ENCODE data around the gene CAMKK2. TPM values are rescaled to one million over a fixed set of nuclear protein-coding genes. Genes with fewer than 3 reads are reported as not detected.
"Not testable (repeated sequence)": the region's sequence is repeated elsewhere in the genome, so short reads cannot be mapped to it uniquely, and the experiment has no call there.

The CAMKK2 gene
- total RNA-seq, 1 donor = 22.8 TPM

DNA sequence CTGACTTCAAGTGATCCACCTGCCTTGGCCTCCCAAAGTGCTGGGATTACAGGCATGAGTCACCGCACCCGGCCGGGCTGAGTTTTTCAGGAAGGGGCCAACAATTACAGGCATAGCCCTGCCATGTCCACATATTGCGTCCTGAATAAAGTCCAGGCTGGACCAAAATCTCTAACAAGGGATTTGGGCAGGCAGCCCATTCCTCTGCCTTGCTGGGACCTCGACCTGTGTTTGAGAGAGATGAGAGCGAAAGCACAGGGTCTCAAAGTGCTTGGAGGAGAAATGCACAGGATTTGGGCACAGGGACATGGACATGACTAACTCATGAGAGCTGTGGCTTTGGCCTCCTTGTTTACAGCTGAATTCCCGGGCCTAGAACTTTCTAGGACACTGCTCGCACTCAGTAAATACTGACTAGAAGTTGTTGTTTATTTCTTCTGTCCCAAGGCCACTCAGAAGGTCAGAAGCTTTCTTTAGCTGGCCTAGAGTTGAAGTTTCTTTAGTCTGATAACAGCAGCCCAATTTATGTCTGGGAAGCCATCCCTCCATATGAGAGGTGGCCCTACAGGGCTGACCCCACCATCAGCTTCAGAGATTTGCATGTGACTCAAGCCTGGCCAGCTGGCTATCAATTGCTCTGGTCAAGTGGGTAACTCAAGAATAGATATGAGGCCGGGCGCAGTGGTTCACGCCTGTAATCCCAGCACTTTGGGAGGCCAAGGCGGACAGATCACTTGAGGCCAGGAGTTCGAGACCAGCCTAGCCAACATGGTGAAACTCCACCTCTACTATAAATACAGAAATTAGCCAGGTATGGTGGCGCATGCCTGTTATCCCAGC, 11.7 kb downstream of the CAMKK2 start:
- peaks cover 23% of the 10 kb centered on the region for H4K20me1 ChIP-seq (ENCODE audit: insufficient read depth, low read length)
- TF ChIP-seq, protein P1, sequence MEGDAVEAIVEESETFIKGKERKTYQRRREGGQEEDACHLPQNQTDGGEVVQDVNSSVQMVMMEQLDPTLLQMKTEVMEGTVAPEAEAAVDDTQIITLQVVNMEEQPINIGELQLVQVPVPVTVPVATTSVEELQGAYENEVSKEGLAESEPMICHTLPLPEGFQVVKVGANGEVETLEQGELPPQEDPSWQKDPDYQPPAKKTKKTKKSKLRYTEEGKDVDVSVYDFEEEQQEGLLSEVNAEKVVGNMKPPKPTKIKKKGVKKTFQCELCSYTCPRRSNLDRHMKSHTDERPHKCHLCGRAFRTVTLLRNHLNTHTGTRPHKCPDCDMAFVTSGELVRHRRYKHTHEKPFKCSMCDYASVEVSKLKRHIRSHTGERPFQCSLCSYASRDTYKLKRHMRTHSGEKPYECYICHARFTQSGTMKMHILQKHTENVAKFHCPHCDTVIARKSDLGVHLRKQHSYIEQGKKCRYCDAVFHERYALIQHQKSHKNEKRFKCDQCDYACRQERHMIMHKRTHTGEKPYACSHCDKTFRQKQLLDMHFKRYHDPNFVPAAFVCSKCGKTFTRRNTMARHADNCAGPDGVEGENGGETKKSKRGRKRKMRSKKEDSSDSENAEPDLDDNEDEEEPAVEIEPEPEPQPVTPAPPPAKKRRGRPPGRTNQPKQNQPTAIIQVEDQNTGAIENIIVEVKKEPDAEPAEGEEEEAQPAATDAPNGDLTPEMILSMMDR (IDR thresholded peaks at IDR 0.05; ENCODE audit: extremely low read depth, low read depth, low read length) = no peak

DNA sequence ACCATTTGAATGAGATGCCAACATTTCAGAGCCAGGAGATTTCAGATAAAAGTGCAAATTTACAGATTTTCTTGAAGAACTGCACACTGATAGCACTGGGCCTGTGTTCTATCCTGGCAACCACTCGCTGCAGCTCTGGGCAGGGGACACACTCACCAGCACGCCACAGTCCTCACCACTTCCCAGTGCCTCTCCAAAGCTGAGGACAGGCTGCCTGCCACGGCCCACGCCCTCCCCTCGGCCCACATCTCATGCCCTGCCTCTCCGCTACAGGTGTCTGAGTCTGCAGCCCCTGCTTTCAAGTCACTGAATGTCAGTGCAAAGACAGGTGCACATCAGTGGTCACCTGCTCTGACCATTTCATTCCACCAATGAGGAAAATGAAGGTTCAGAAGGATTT, 12.7 kb downstream of the CAMKK2 start:
- H3K27ac ChIP-seq (ENCODE audit: low read depth, low read length) = no peak overlapping the region
- H4K20me1 ChIP-seq (ENCODE audit: insufficient read depth, low read length) = peaks cover 23% of the 10 kb centered on the region
- no peaks in the 10 kb centered on the region for H3K9me3 ChIP-seq (ENCODE audit: low read depth, low read length)
- DNase-seq (ENCODE audit: insufficient read length, low spot score, missing footprints) = no peak
- peaks cover 5% of the 10 kb centered on the region for H3K36me3 ChIP-seq (ENCODE audit: insufficient read depth, low read length)
- peaks cover 63% of the 10 kb centered on the region for H3K79me2 ChIP-seq (ENCODE audit: insufficient read depth, low read length)
- TF ChIP-seq, protein P1 (IDR thresholded peaks at IDR 0.05; ENCODE audit: extremely low read depth, low read depth, low read length) = no peak
- H3K27me3 ChIP-seq (ENCODE audit: insufficient read depth, low read length) = no peaks in the 10 kb centered on the region
- no peak overlapping the region for H2AFZ ChIP-seq (ENCODE audit: low read length)
- H3K4me3 ChIP-seq (ENCODE audit: insufficient read depth, low read length) = no peak overlapping the region
- H3K4me2 ChIP-seq (ENCODE audit: insufficient read depth, low read length) = no peak overlapping the region
- H3K4me1 ChIP-seq (ENCODE audit: insufficient read depth, low read length) = peaks cover 3% of the 10 kb centered on the region

More for the DNA sequence above, 11.7 kb downstream of the CAMKK2 start:
- Histone ChIP-seq H3K36me3 (ENCODE audit: insufficient read depth, low read length) (peaks cover 5% of the 10 kb centered on the region), H3K27me3 (ENCODE audit: insufficient read depth, low read length) (no peaks in the 10 kb centered on the region), H3K27ac (ENCODE audit: low read depth, low read length) (no peak overlapping the region), H3K9me3 (ENCODE audit: low read depth, low read length) (no peaks in the 10 kb centered on the region), H2AFZ (ENCODE audit: low read length) (no peak overlapping the region), H3K4me2 (ENCODE audit: insufficient read depth, low read length) (no peak overlapping the region), H3K4me3 (ENCODE audit: insufficient read depth, low read length) (no peak overlapping the region), H3K79me2 (ENCODE audit: insufficient read depth, low read length) (peaks cover 58% of the 10 kb centered on the region), H3K4me1 (ENCODE audit: insufficient read depth, low read length) (peaks cover 7% of the 10 kb centered on the region)
- DNase-seq (ENCODE audit: insufficient read length, low spot score, missing footprints) = no peak

DNA sequence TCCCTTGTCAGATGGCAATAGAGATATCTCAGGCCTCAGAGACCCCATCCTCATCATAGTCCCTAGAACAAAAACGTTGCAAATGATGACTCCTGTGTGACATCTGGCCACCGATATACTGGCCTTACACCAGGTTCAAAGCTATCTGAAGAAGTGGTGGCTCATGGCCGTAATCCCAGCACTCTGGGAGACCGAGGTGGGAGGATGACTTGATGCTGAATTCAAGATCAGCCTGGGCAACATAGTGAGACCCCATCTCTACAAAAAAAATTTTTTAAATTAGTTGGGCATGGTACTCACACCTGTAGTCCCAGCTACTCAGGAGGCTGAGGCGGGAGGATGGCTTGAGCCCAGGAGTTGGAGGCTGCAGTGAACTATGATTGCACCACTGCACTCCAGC, 13.1 kb downstream of the CAMKK2 start:
- H3K4me2 ChIP-seq (ENCODE audit: insufficient read depth, low read length) = no peak overlapping the region
- no peak overlapping the region for H2AFZ ChIP-seq (ENCODE audit: low read length)
- no peak overlapping the region for H3K4me3 ChIP-seq (ENCODE audit: insufficient read depth, low read length)
- H3K27me3 ChIP-seq (ENCODE audit: insufficient read depth, low read length) = no peaks in the 10 kb centered on the region
- TF ChIP-seq, protein P1 (IDR thresholded peaks at IDR 0.05; ENCODE audit: extremely low read depth, low read depth, low read length) = no peak
- no peaks in the 10 kb centered on the region for H3K9me3 ChIP-seq (ENCODE audit: low read depth, low read length)
- H3K79me2 ChIP-seq (ENCODE audit: insufficient read depth, low read length) = peaks cover 65% of the 10 kb centered on the region
- H4K20me1 ChIP-seq (ENCODE audit: insufficient read depth, low read length) = peaks cover 27% of the 10 kb centered on the region
- H3K36me3 ChIP-seq (ENCODE audit: insufficient read depth, low read length) = peaks cover 5% of the 10 kb centered on the region
- no peak for DNase-seq (ENCODE audit: insufficient read length, low spot score, missing footprints)
- H3K27ac ChIP-seq (ENCODE audit: low read depth, low read length) = no peak overlapping the region
- H3K4me1 ChIP-seq (ENCODE audit: insufficient read depth, low read length) = peaks cover 3% of the 10 kb centered on the region

DNA sequence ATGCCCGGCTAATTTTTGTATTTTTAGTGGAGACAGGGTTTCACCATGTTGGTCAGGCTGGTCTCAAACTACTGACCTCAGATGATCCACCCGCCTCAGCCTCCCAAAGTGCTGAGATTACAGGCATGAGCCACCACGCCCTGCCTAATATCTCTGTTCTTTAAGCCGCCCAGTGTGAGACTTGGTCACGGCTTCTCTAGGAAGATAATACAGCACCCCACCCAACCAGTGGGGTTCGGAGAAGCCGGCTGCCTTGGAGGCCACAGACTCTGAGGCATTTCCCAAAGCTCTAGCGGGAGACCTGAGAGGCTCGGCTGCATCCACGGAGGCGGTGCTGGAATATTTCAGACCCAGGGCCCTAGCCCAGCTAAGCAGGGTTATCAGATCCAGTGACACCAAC, 13.6 kb downstream of the CAMKK2 start:
- not testable (repeated sequence) for DNase-seq (ENCODE audit: insufficient read length, low spot score, missing footprints); H3K27me3 ChIP-seq (ENCODE audit: insufficient read depth, low read length); H3K4me2 ChIP-seq (ENCODE audit: insufficient read depth, low read length); H3K36me3 ChIP-seq (ENCODE audit: insufficient read depth, low read length); H2AFZ ChIP-seq (ENCODE audit: low read length); H3K27ac ChIP-seq (ENCODE audit: low read depth, low read length); H3K4me3 ChIP-seq (ENCODE audit: insufficient read depth, low read length); H3K9me3 ChIP-seq (ENCODE audit: low read depth, low read length); H3K4me1 ChIP-seq (ENCODE audit: insufficient read depth, low read length)
- Histone ChIP-seq H3K79me2 (ENCODE audit: insufficient read depth, low read length) (peaks cover 69% of the 10 kb centered on the region), H4K20me1 (ENCODE audit: insufficient read depth, low read length) (peaks cover 27% of the 10 kb centered on the region)
